ENCODE data around the gene RNPS1. TPM values are rescaled to one million over a fixed set of nuclear protein-coding genes. Genes with fewer than 3 reads are reported as not detected.

RNPS1 gene
- total RNA-seq, 2 donors from 2014 or later = 94.5 to 157 TPM

- H3K27ac ChIP-seq = no peak overlapping the region
- no peak for TF ChIP-seq CTCF (IDR thresholded peaks at IDR 0.05)
- no peaks in the 10 kb centered on the region for H3K9me3 ChIP-seq
- DNase-seq (ENCODE audit: low spot score) (no peak), ATAC-seq (ENCODE audit: insufficient number of reproducible peaks, low FRiP score, low read depth) (no peak)
- H3K4me1 ChIP-seq (ENCODE audit: control insufficient read depth in 1 of 2, low read depth in 2 of 2) = peaks cover 23 to 34% of the 10 kb centered on the region in 2 donors
- H3K4me3 ChIP-seq = no peak overlapping the region
- H3K36me3 ChIP-seq = peaks cover 18% of the 10 kb centered on the region
- no peaks in the 10 kb centered on the region for H3K27me3 ChIP-seq (replicated peaks; ENCODE audit: insufficient read depth)
Observed at GRCh38 chr16:2210009-2210332, 58.0 kb downstream of the RNPS1 start.

GRCh38 chr16:2209258-2210008, 58.5 kb downstream of the RNPS1 start:
- Histone ChIP-seq H3K36me3 (peaks cover 18% of the 10 kb centered on the region), H3K9me3 (no peaks in the 10 kb centered on the region), H3K27ac (no peak overlapping the region), H3K27me3 (replicated peaks; ENCODE audit: insufficient read depth) (no peaks in the 10 kb centered on the region), H3K4me3 (no peak overlapping the region), H3K4me1 (ENCODE audit: control insufficient read depth in 1 of 2, low read depth in 2 of 2) (peaks cover 23 to 40% of the 10 kb centered on the region in 2 donors)
- DNase-seq (ENCODE audit: low spot score) = no peak
- TF ChIP-seq CTCF (IDR thresholded peaks at IDR 0.05) = no peak
- ATAC-seq (ENCODE audit: insufficient number of reproducible peaks, low FRiP score, low read depth) = no peak

- no peak for TF ChIP-seq CTCF (IDR thresholded peaks at IDR 0.05)
- DNase-seq (ENCODE audit: low spot score) (no peak), ATAC-seq (ENCODE audit: insufficient number of reproducible peaks, low FRiP score, low read depth) (no peak)
- Histone ChIP-seq H3K9me3 (no peaks in the 10 kb centered on the region), H3K4me3 (no peak overlapping the region), H3K27me3 (replicated peaks; ENCODE audit: insufficient read depth) (no peaks in the 10 kb centered on the region), H3K4me1 (ENCODE audit: control insufficient read depth in 1 of 2, low read depth in 2 of 2) (peaks cover 23 to 41% of the 10 kb centered on the region in 2 donors), H3K27ac (no peak overlapping the region), H3K36me3 (peaks cover 18% of the 10 kb centered on the region)
Observed at GRCh38 chr16:2208772-2209171, 59.2 kb downstream of the RNPS1 start.

- Histone ChIP-seq H3K9me3 (no peaks in the 10 kb centered on the region), H3K4me3 (no peak overlapping the region), H3K27me3 (replicated peaks; ENCODE audit: insufficient read depth) (no peaks in the 10 kb centered on the region), H3K27ac (no peak overlapping the region), H3K4me1 (ENCODE audit: control insufficient read depth in 1 of 2, low read depth in 2 of 2) (peaks cover 18 to 36% of the 10 kb centered on the region in 2 donors), H3K36me3 (peaks cover 18% of the 10 kb centered on the region)
- DNase-seq (ENCODE audit: low spot score) (no peak), ATAC-seq (ENCODE audit: insufficient number of reproducible peaks, low FRiP score, low read depth) (no peak)
- no peak for TF ChIP-seq CTCF (IDR thresholded peaks at IDR 0.05)
Observed at GRCh38 chr16:2208308-2208707, 59.6 kb downstream of the RNPS1 start.

GRCh38 chr16:2207872-2208271, 60.1 kb downstream of the RNPS1 start:
- H3K4me1 ChIP-seq (ENCODE audit: control insufficient read depth in 1 of 2, low read depth in 2 of 2) = peaks cover 14 to 32% of the 10 kb centered on the region in 2 donors
- ATAC-seq (ENCODE audit: insufficient number of reproducible peaks, low FRiP score, low read depth) = no peak
- no peak for DNase-seq (ENCODE audit: low spot score)
- no peak overlapping the region for H3K27ac ChIP-seq
- no peak for TF ChIP-seq CTCF (IDR thresholded peaks at IDR 0.05)
- H3K4me3 ChIP-seq = no peak overlapping the region
- no peaks in the 10 kb centered on the region for H3K9me3 ChIP-seq
- H3K27me3 ChIP-seq (replicated peaks; ENCODE audit: insufficient read depth) = no peaks in the 10 kb centered on the region
- peaks cover 18% of the 10 kb centered on the region for H3K36me3 ChIP-seq
